ENCODE data around the gene SIK3.

Gene SIK3

GRCh38 chr11:116826751-116827431 lies 271.3 kb downstream of the SIK3 start:
- FAIRE-seq = no peak
- no peak for TF ChIP-seq POLR2A (IDR thresholded peaks at IDR 0.05; ENCODE audit: low read depth, low read length)
- DNase-seq (ENCODE audit: insufficient read length, low spot score) = no peak

- FAIRE-seq (no peak), DNase-seq (ENCODE audit: insufficient read length, low spot score) (no peak)
- TF ChIP-seq POLR2A (IDR thresholded peaks at IDR 0.05; ENCODE audit: low read depth, low read length) = no peak
Observed at GRCh38 chr11:116825854-116826750, 272.1 kb downstream of the SIK3 start.

GRCh38 chr11:116825434-116825833 lies 272.8 kb downstream of the SIK3 start:
- DNase-seq (ENCODE audit: insufficient read length, low spot score) (no peak), FAIRE-seq (no peak)
- no peak for TF ChIP-seq POLR2A (IDR thresholded peaks at IDR 0.05; ENCODE audit: low read depth, low read length)

GRCh38 chr11:116823031-116823843 lies 275.0 kb downstream of the SIK3 start, which contains the start of gene APOA4:
APOA4 (minus strand) TSS chr11:116823304; CDS start chr11:116823191, 113 bp downstream.
- TF ChIP-seq POLR2A (IDR thresholded peaks at IDR 0.05; ENCODE audit: low read depth, low read length) = no peak
- FAIRE-seq (no peak), DNase-seq (ENCODE audit: insufficient read length, low spot score) (no peak)

- DNase-seq (ENCODE audit: insufficient read length, low spot score) (no peak), FAIRE-seq (no peak)
- no peak for TF ChIP-seq POLR2A (IDR thresholded peaks at IDR 0.05; ENCODE audit: low read depth, low read length)
Observed at GRCh38 chr11:116822575-116822974, 275.7 kb downstream of the SIK3 start.

- DNase-seq (ENCODE audit: insufficient read length, low spot score) = no peak
- no peak for TF ChIP-seq POLR2A (IDR thresholded peaks at IDR 0.05; ENCODE audit: low read depth, low read length)
- FAIRE-seq = no peak
Observed at GRCh38 chr11:116821050-116821918, 276.9 kb downstream of the SIK3 start.

- FAIRE-seq = no peak
- TF ChIP-seq POLR2A (IDR thresholded peaks at IDR 0.05; ENCODE audit: low read depth, low read length) = no peak
- DNase-seq (ENCODE audit: insufficient read length, low spot score) = no peak
Observed at GRCh38 chr11:116819049-116819448, 279.2 kb downstream of the SIK3 start.

- no peak for FAIRE-seq
- TF ChIP-seq POLR2A (IDR thresholded peaks at IDR 0.05; ENCODE audit: low read depth, low read length) = no peak
- no peak for DNase-seq (ENCODE audit: insufficient read length, low spot score)
Observed at GRCh38 chr11:116814502-116814901, 283.7 kb downstream of the SIK3 start.

- TF ChIP-seq POLR2A (IDR thresholded peaks at IDR 0.05; ENCODE audit: low read depth, low read length) = no peak
- FAIRE-seq (no peak), DNase-seq (ENCODE audit: insufficient read length, low spot score) (no peak)
Observed at GRCh38 chr11:116813781-116814471, 284.3 kb downstream of the SIK3 start.

GRCh38 chr11:116813170-116813569 lies 285.1 kb downstream of the SIK3 start:
- TF ChIP-seq POLR2A (IDR thresholded peaks at IDR 0.05; ENCODE audit: low read depth, low read length) = no peak
- FAIRE-seq (no peak), DNase-seq (ENCODE audit: insufficient read length, low spot score) (no peak)

GRCh38 chr11:116812109-116812508 lies 286.1 kb downstream of the SIK3 start:
- TF ChIP-seq POLR2A (IDR thresholded peaks at IDR 0.05; ENCODE audit: low read depth, low read length) = no peak
- DNase-seq (ENCODE audit: insufficient read length, low spot score) (no peak), FAIRE-seq (no peak)

- FAIRE-seq (no peak), DNase-seq (ENCODE audit: insufficient read length, low spot score) (no peak)
- TF ChIP-seq POLR2A (IDR thresholded peaks at IDR 0.05; ENCODE audit: low read depth, low read length) = no peak
Observed at GRCh38 chr11:116811194-116811593, 287.0 kb downstream of the SIK3 start.

All from H54 (cell line).